ENCODE measurements around the gene LBHD1. TPM values are rescaled to one million over a fixed set of nuclear protein-coding genes. Genes with fewer than 3 reads are reported as not detected.

The LBHD1 gene
- total RNA-seq, 1 experiment from 2014 or later: 16.1 TPM

DNA sequence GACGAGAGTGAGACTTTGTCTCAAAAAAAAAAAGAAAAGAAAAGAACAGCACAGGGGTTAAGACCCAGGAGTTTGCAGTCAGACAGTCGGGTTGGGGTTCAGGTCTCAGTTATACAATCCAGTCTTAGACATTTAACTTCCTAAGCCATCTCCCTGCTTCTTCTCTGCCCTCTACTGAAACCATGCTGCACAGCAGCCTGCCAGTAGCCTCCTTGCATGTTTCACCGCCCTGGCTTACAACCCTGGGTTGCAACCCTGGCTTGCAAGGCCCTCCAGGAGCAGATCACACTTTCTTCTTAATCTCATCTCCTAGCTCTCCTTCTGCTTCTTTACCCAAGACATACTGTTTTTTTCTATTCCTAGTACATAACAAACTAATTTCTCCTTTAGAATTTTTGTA, 44.4 kb downstream of the LBHD1 start:
- H2AFZ ChIP-seq: no peak overlapping the region
- H3K27ac ChIP-seq: no peak overlapping the region
- CTCF ChIA-PET: no interaction called here
- H3K9me3 ChIP-seq (ENCODE audit: insufficient read depth, low read depth): no peaks in the 10 kb centered on the region
- DNase-seq: no peak
- peaks cover 47% of the 10 kb centered on the region for H3F3A ChIP-seq (ENCODE audit: insufficient read depth, low read depth)
- no TSS peak for BruUV-seq (replicated peaks)
- no peak overlapping the region for H3K4me2 ChIP-seq
- POLR2A ChIA-PET (ENCODE audit: unreplicated experiment): no interaction called here
- peaks cover 53% of the 10 kb centered on the region for H3K36me3 ChIP-seq (ENCODE audit: low read depth)
- H3K79me2 ChIP-seq (ENCODE audit: low read depth): no peaks in the 10 kb centered on the region
- no peak overlapping the region for H3K4me3 ChIP-seq
- peaks cover 3% of the 10 kb centered on the region for H3K4me1 ChIP-seq (replicated peaks; ENCODE audit: insufficient read depth)
- no peaks in the 10 kb centered on the region for H3K27me3 ChIP-seq (ENCODE audit: insufficient read depth, low read depth)
- TF ChIP-seq CTCF (conservative IDR thresholded peaks at IDR 0.05): no peak
- TF ChIP-seq EZH2 (IDR thresholded peaks at IDR 0.05; ENCODE audit: low read depth): no peak
- no peaks in the 10 kb centered on the region for H4K20me1 ChIP-seq (ENCODE audit: insufficient read depth)
- intact Hi-C loops (cut with micrococcal nuclease; ENCODE audit: unreplicated experiment): no loop called here
- H3K9me2 ChIP-seq (ENCODE audit: insufficient read depth): no peaks in the 10 kb centered on the region

GRCh38 chr11:62622476-62623089, 49.5 kb downstream of the LBHD1 start:
- BruUV-seq (replicated peaks): TSS peak; percentile 99
- POLR2A ChIA-PET (ENCODE audit: unreplicated experiment): interaction anchor here (0.6 to 1.6 kb wide), 8 partner anchors 31 to 1058 kb away, joined by 3 to 15 read pairs (median 4); partner anchors contain the start of genes C11orf98, CSKMT, INTS5 and TUT1
- peaks cover 17% of the 10 kb centered on the region; the same call in 1 of the 2 replicates for H3K36me3 ChIP-seq (ENCODE audit: low read depth)

More at GRCh38 chr11:62622476-62623089, 49.5 kb downstream of the LBHD1 start:
- Histone ChIP-seq H3K4me2 (peak overlapping the region; percentile 75), H3K27ac (peak overlapping the region; percentile 86), H3K27me3 (ENCODE audit: insufficient read depth, low read depth) (no peaks in the 10 kb centered on the region), H3K9me2 (ENCODE audit: insufficient read depth) (no peaks in the 10 kb centered on the region), H3K79me2 (ENCODE audit: low read depth) (peaks cover 18% of the 10 kb centered on the region), H3K9me3 (ENCODE audit: insufficient read depth, low read depth) (no peaks in the 10 kb centered on the region), H4K20me1 (ENCODE audit: insufficient read depth) (no peaks in the 10 kb centered on the region), H3F3A (ENCODE audit: insufficient read depth, low read depth) (peaks cover 51% of the 10 kb centered on the region), H3K4me1 (replicated peaks; ENCODE audit: insufficient read depth) (peaks cover 20% of the 10 kb centered on the region), H2AFZ (0 out of 2 replicates have a peak overlapping the region, but pooled peaks have one; percentile 14), H3K4me3 (peak overlapping the region; percentile 44; the same call in 1 of the 2 replicates)
- CTCF ChIA-PET: interaction anchor here (0.6 kb wide), 1 partner anchor 108 kb away, joined by 6 read pairs; no protein-coding TSS in a partner anchor
- no peak for TF ChIP-seq EZH2 (IDR thresholded peaks at IDR 0.05; ENCODE audit: low read depth)
- TF ChIP-seq CTCF (conservative IDR thresholded peaks at IDR 0.05): no peak
- intact Hi-C loops (cut with micrococcal nuclease; ENCODE audit: unreplicated experiment): loop anchor here (1.0 to 5.0 kb wide), 3 partner anchors 24 to 45 kb away; partner anchors contain the start of genes C11orf98, CSKMT, GANAB and TUT1
- DNase-seq: no peak
